Ovary (tissue), 9 donors: ENCODE measurements around the gene ARMC12. TPM values are rescaled to one million over a fixed set of nuclear protein-coding genes. Genes with fewer than 3 reads are reported as not detected.

Experiments used
- DNase-seq, 5 donors: peaks; one replicate each; pipeline ENCODE4 v3.0.0-alpha.2; 2019 to 2020
- H3K27ac ChIP-seq, 2 donors: fragments of 200-600 bp; one replicate each; pipeline versions ENCODE4 v1.5.1 to v1.8.0; 2019 to 2022
- H3K27me3 ChIP-seq: fragments of 200-600 bp; one replicate; pipeline ENCODE4 v1.8.0; 2022
- H3K36me3 ChIP-seq: fragments of 200-600 bp; sonication (generic); one replicate; pipeline ENCODE4 v1.5.1; 2019
- H3K4me1 ChIP-seq: one replicate; pipeline ENCODE4 v1.8.1; 2013; ENCODE audit warnings: mild to moderate bottlenecking, moderate library complexity; ENCODE audit not compliant: insufficient read depth
- H3K4me3 ChIP-seq: fragments of 200-600 bp; sonication (generic); one replicate; pipeline ENCODE4 v1.5.1; 2017
- H3K9me3 ChIP-seq, 2 donors: fragments of 200-600 bp in 1 of 2; sonication (generic) in 1 of 2; one replicate each; pipeline versions ENCODE4 v1.5.1 to v1.8.1; 2013 to 2019; ENCODE audit warnings: mild to moderate bottlenecking in 1 of 2, moderate library complexity in 1 of 2
- EP300 ChIP-seq: sonication (generic); formaldehyde crosslinking; IDR thresholded peaks from one replicate; pipeline ENCODE4 v1.6.1; 2017; ENCODE audit warnings: antibody characterized with exemption
- POLR2A ChIP-seq: fragments of 450-650 bp; IDR thresholded peaks from one replicate; pipeline ENCODE4 v1.6.1; 2017; ENCODE audit warnings: antibody characterized with exemption, mild to moderate bottlenecking, moderate library complexity
- WGBS, 3 donors: extraction: QIAGEN DNeasy Blood & Tissue Kit in 1 of 3; methylation state at CpG; one replicate each; pipeline versions ENCODE4 v1.1.5 to v1.1.7; 2013 to 2017; 5-methylcytosine and 5-hydroxymethylcytosine counted together
- intact Hi-C, 4 donors: fragments of 100-400 bp; cut with DNase I; formaldehyde crosslinking; loops; one replicate each; pipeline versions ENCODE4 v1.11.0 to v1.15.1; 2022 to 2023
- polyA plus RNA-seq, 2 donors: library from polyadenylated mRNA; stranded (reverse); fragments of 200-250 nt in 1 of 2; fragments of 350-450 nt in 1 of 2; fragmentation: Illumina TruSeq in 1 of 2; extraction: RNeasy Lipid Tissue Mini Kit (QIAGEN cat#74804) in 1 of 2; gene quantifications; one replicate each; pipeline ENCODE4 v1.2.3, GENCODE V29; 2013 to 2014
- total RNA-seq, 7 donors: library from RNA; depleted of rRNA in 2 of 7; stranded (reverse); fragments of >200 nt in 2 of 7; fragmentation: NEBNext Ultra II Directional in 3 of 7; extraction: Animal tissue kit (Norgen Biotek cat#: 25700) in 3 of 7; gene quantifications; one replicate each; pipeline versions ENCODE4 v1.1.0 to v1.2.4, GENCODE V29; 2016 to 2023
- TF ChIP-seq, protein P1 (sequence below), 3 donors: fragments of 450-650 bp in 2 of 3; fragments of 200-600 bp in 1 of 3; IDR thresholded peaks; one replicate each; pipeline versions ENCODE4 v1.5.1 to v1.8.0; 2016 to 2022; ENCODE audit warnings: antibody characterized with exemption in 3 of 3, mild to moderate bottlenecking in 1 of 3
- donor health status: DM: no; HTN: no; CAD: no; lungs with moderate emphysema.
- donor health status: DM: no; HTN: no; CAD: no.
- donor health status: Bipolar disorder and iron deficiency.
- donor health status: DM: yes; HTN: yes; CAD: no.
- donor health status: DM: no; HTN: no; CAD: no.
- donor health status: DM: yes; HTN: yes; CAD: no.

ARMC12 gene
- total and polyA plus RNA-seq, 9 donors, result 0.34 to 1.9 (median 1.0) TPM

DNA sequence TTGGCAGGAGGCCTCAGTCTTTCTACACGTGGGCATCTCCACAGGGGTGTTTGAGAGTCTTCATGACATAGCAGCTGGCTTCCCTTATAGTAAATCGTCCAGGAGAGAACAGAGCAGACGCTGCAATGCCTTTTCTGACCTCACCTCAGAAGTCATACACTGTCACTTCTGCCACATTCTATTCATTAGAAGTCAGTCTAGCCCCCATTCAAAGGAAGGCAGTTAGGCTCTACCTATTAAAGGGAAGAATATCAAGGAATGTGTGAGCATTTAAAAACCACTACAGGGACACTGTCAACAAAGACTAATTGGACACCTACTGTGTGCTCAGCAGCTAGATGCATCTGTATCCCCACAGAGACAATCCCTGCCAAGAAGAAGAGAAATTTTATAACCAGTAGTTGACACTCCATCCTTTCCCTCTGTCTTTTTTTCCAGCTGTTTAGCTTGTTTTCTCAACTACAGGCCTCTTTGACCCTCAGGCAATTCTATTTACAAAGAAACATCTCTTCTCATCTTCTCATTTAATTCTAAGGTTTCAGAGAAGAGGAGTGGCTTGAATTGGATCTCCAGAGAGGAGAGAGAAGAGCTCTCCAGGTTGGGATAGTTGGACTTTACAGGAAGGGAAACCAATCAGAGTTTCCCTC is 18.6 kb downstream of the ARMC12 start:
- DNase-seq, result no peak
- H3K27ac ChIP-seq, result no peak overlapping the region
- no peaks in the 10 kb centered on the region for H3K36me3 ChIP-seq
- no peaks in the 10 kb centered on the region for H3K27me3 ChIP-seq
- no peaks in the 10 kb centered on the region for H3K4me1 ChIP-seq
- H3K9me3 ChIP-seq, result no peaks in the 10 kb centered on the region
- intact Hi-C loops, result loop anchor here in 1 of 4 donors (5.0 kb wide), 1 partner anchor 1777 kb away; no protein-coding TSS in a partner anchor
- TF ChIP-seq POLR2A, result no peak
- 28 to 43% (median 35%) methylated on average over 3 of the region's 3 CpGs for WGBS, 3 donors
- H3K4me3 ChIP-seq, result no peak overlapping the region

DNA sequence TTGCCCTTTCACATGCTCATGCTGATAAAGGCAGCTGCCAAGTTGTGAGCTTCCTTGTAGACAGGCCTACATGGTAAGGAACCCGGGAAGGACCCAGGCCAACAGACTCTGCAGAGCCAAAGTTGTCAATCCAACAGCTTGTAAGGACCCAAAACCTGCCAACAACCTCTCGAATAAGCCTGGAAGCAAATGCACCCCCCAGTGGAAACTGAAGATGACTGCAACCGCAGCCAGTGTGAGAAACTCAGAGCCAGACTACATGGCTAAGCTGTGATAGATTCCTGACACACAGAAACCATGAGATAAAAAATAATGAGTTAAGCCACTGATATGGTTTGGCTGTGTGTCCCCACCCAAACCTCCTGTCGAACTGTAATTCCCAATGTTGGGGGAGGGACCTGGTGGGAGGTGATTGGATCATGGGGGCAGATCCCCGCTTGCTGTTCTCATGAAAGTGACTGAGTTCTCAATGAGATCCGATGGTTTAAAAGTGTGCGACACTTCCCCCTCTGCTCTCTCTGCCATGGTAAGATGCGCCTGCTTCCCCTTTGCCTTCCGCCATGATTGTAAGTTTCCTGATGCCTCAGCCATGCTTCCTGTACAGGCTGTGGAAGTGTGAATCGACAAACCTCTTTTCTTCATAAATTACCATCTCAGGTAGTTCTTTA is 20.8 kb downstream of the ARMC12 start:
- H3K9me3 ChIP-seq, result no peaks in the 10 kb centered on the region

DNA sequence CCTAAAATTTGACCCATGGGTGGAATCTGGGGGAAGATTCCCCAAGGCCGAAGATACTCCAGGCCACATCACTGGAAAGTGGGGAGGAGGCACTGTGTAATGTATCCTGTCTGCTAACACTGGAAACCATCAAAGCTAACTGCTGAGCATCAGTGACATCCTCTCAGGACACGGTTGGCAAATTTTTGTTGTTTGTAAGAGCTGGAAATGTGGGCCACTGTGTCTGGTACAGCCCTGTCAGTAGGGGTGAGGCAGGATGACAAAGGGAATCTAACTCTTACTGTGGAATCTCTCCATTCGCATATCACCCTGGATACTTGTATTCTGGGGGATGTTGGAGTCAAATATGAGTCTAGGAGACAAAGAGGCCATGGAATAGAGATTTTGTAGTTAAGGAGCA is 22.6 kb downstream of the ARMC12 start:
- 38 to 62% (median 54%) methylated on average over 3 of the region's 3 CpGs for WGBS, 3 donors
- DNase-seq, result no peak
- no peaks in the 10 kb centered on the region for H3K36me3 ChIP-seq
- intact Hi-C loops, result loop anchor here in 1 of 4 donors (5.0 kb wide), 1 partner anchor 1773 kb away; no protein-coding TSS in a partner anchor
- H3K9me3 ChIP-seq, result no peaks in the 10 kb centered on the region
- no peak overlapping the region for H3K27ac ChIP-seq
- no peaks in the 10 kb centered on the region for H3K27me3 ChIP-seq
- H3K4me3 ChIP-seq, result no peak overlapping the region
- TF ChIP-seq, protein P1, sequence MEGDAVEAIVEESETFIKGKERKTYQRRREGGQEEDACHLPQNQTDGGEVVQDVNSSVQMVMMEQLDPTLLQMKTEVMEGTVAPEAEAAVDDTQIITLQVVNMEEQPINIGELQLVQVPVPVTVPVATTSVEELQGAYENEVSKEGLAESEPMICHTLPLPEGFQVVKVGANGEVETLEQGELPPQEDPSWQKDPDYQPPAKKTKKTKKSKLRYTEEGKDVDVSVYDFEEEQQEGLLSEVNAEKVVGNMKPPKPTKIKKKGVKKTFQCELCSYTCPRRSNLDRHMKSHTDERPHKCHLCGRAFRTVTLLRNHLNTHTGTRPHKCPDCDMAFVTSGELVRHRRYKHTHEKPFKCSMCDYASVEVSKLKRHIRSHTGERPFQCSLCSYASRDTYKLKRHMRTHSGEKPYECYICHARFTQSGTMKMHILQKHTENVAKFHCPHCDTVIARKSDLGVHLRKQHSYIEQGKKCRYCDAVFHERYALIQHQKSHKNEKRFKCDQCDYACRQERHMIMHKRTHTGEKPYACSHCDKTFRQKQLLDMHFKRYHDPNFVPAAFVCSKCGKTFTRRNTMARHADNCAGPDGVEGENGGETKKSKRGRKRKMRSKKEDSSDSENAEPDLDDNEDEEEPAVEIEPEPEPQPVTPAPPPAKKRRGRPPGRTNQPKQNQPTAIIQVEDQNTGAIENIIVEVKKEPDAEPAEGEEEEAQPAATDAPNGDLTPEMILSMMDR (IDR thresholded peaks at IDR 0.05), result no peak
- TF ChIP-seq EP300 (no peak), POLR2A (no peak)
- no peaks in the 10 kb centered on the region for H3K4me1 ChIP-seq

More for the DNA sequence above, 20.8 kb downstream of the ARMC12 start:
- no peak for TF ChIP-seq EP300
- TF ChIP-seq, protein P1 (IDR thresholded peaks at IDR 0.05), result no peak
- no peak for TF ChIP-seq POLR2A
- intact Hi-C loops, result loop anchor here in 1 of 4 donors (5.0 kb wide), 1 partner anchor 1775 kb away; no protein-coding TSS in a partner anchor
- 57 to 62% (median 58%) methylated on average over 10 of the region's 10 CpGs for WGBS, 3 donors
- Histone ChIP-seq H3K36me3 (no peaks in the 10 kb centered on the region), H3K4me3 (no peak overlapping the region), H3K4me1 (no peaks in the 10 kb centered on the region), H3K27ac (no peak overlapping the region), H3K27me3 (no peaks in the 10 kb centered on the region)
- no peak for DNase-seq

DNA sequence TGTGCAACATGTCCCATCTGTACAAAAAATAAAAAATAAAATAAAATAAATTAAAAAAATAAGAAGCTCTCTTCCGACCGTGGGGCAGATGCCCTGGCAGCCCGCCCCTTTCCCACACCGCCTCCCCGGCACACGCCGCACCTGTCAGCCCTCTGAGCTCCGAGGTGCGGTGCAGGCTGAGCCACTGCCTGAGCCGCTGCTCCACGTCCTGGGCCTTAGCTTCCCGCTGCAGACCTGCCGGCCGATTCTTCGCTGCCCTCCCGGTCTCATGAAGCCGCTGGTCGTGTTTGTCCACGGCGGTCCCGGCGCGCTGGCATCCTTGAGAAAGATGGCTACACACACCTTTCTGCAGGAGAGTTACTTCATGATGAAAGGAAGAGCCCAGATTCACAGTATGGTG is 28.9 kb downstream of the ARMC12 start:
- H3K27ac ChIP-seq, result no peak overlapping the region
- H3K4me1 ChIP-seq, result no peaks in the 10 kb centered on the region
- DNase-seq, result no peak
- H3K4me3 ChIP-seq, result no peak overlapping the region
- intact Hi-C loops, result no loop called here
- TF ChIP-seq, protein P1 (IDR thresholded peaks at IDR 0.05), result no peak
- TF ChIP-seq EP300, result no peak
- no peak for TF ChIP-seq POLR2A
- no peaks in the 10 kb centered on the region for H3K36me3 ChIP-seq
- no peaks in the 10 kb centered on the region for H3K27me3 ChIP-seq
- H3K9me3 ChIP-seq, result no peaks in the 10 kb centered on the region
- WGBS, 3 donors, result 44 to 88% (median 84%) methylated on average over 23 of the region's 23 CpGs

DNA sequence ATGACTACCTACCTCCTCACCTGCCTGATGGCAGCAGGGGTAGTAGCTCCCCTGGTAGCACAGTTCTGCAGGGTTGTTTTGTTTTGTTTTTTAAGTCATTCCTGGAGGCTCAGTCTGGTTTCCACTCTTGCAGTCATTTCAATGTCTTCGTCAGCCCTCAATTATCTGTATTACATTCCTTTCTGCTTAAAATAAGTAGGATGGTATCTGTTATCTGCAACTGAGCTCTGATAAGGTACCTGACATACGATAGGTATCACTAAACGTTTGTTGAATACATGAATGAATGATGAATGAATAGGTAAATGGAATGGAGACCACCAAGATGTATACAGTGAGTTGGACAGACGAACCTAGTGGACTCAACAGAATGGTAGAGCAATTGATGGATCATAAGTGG is 32.4 kb downstream of the ARMC12 start:
- Histone ChIP-seq H3K9me3 (no peaks in the 10 kb centered on the region), H3K27me3 (no peaks in the 10 kb centered on the region), H3K4me1 (no peaks in the 10 kb centered on the region), H3K36me3 (no peaks in the 10 kb centered on the region), H3K27ac (no peak overlapping the region), H3K4me3 (no peak overlapping the region)
- intact Hi-C loops, result no loop called here
- 58 to 62% (median 60%) methylated on average over 4 of the region's 4 CpGs for WGBS, 3 donors
- DNase-seq, result no peak
- TF ChIP-seq, protein P1 (IDR thresholded peaks at IDR 0.05), result no peak
- TF ChIP-seq EP300, result no peak
- no peak for TF ChIP-seq POLR2A
